Stimulated activated CD4-positive, alpha-beta T cell treated with anti-CD3 and anti-CD28 coated beads, Interleukin-12 subunit alpha, Interleukin-12 subunit beta, amount 100 ng/mL, for 4 hours (primary cell): ENCODE data around the gene ERCC6L2.
A peak's percentile ranks its signal among the peaks of the same experiment; 100 is the strongest.

Experiments
- DNase-seq: peaks from one replicate; pipeline ENCODE4 v3.0.0-alpha.2; 2020

The ERCC6L2 gene

DNA sequence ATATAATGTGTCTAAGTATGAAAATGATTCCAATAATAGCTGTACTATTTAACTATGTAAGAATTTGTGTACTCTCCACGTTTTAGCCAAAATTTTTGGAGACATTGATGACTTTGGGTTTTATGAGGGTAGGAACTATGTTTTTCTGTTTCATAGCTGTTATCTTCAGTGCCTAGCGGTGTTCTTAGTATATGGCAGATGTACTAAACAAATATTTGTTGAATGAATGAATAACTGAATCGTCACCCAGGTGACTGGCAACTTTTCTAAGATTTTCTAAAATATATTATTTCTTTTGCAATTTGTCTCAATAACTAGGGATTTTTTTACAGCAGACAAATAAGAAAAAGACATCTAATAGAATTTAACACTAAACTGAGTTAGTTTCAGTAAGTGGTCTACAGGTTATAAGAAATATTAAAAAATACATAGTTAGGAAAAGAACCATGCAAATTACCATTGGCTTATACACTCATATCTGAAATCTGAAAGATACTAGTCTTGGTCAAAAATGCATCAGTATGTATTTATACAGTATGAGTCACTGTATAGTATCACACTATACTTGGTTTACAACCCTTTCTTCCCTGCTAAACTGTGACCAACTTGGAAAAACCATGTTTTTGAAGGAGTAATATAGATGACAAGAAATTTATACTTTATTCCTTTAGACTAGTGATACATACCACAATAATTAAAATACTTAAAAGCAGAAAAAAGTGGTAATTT is 10.5 kb upstream of the ERCC6L2 start:
- no peak for DNase-seq

DNA sequence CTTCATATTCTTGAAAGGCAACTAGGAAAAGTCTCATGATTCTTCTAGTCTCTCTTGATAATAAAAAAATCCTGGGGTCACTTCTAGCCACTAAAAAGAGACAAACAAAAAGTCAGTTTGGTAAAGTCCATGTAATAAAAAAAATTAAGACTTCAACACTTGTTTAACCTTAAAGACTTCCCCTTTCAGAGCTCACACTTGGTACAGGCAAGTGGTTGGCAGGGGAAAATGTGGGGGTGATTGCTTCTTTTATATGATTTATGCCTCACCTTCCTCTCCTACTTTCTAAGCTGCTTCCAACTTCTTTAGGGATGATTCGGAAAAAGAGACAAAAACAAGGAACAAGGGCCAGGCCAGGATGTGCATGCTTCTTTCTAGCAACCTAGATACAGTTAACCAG is 5.1 kb upstream of the ERCC6L2 start:
- DNase-seq = no peak

DNA sequence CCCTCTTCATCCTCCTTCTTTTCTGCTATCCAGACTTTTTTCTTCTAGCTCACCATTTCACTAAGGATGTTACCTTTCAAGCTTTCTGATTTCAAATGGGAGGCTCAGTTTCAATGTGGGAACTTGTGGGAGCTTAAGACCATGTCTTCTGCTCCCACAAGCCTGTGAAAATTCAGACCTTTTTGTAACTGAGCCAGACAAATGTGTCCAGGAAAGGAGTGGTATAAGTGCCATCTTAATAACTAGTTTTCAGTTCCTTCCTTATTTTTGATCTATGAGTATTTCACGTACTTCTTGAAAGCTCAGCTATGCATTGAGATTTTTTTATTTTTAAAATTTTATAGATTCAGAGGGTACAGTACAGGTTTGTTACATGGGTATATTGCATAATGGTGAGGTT is 4.6 kb upstream of the ERCC6L2 start:
- no peak for DNase-seq

DNA sequence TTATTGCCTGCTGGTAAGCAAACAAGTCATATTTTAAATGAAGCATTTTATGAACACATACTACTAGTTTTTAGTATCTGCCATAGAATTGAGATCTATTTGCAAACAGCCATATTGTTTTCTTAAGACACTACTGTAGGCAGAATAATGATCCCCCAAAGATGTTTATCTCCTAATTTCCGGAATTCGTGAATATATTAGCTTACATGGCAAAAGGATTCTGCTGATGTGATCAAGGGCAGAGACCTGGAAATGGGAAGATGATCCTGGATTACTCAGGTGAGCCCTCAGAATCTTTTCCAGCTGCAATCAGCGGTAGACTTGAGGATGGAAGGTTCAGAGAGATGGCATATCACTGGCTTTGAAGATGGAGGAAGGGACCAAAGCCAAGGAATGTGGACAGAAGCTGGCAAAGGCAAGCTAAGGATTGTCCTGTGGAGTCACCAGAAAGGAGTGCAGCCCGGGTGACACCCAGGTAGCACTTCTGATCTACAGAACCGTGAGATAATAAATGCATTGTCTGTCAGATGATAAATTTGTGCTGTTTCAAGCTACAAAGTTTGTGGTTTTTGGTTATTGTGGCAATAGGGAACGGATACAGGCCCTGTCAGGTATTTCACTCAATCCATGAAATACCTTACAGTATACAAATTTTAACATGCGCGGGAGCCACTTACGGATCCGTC is 1.0 kb upstream of the ERCC6L2 start:
- DNase-seq = no peak

DNA sequence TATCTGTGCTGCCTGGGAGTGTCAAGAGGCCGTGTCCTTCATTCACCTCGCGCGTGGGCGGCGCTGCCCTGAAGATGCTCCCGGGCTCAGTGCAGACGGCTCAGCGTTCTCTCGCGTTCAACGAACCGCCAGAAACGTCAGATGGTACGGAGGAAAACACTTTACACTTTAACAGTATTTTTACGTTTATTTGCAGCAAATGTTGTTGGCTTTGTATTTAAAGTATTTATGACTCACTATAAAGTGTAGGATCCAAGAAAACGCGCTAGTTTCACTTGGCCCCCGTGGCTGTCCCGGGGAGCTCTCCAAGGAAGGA is 544 bp upstream of the ERCC6L2 start:
- peak; percentile 57 for DNase-seq

DNA sequence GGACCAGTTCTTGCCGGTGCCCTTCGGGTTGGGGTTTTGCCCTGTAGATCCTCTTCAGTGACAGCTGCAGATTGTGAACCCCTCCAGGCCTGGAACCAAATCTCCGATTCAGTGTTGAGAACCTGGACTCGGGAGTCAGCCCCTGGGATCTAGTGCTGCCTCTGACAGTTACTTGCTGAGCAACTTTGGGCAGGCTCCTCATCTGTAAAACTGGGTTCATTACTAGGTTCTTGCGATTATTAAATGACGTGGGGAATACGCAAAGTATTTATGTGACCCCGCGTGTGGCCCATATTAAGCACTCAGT is 600 bp downstream of the ERCC6L2 start:
- no peak for DNase-seq

DNA sequence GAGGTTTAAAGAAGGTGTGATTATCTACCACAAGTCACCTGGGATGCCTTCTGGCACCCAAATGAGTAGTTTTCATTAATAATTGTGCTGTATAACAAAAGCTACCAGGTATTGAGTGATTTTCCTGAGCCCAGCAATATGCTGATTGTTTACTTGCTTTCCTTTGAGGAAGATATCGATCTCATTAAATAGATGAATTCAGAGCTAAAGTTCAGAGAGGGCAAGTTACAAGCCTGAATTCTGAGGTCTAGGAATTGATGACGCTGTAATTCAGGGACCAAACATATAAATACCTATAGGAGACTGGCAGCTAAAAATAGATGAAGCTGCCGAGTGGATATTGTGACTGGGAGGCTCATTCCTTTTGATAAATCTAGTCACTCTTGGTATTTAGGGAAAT is 1.1 kb downstream of the ERCC6L2 start:
- DNase-seq = no peak

DNA sequence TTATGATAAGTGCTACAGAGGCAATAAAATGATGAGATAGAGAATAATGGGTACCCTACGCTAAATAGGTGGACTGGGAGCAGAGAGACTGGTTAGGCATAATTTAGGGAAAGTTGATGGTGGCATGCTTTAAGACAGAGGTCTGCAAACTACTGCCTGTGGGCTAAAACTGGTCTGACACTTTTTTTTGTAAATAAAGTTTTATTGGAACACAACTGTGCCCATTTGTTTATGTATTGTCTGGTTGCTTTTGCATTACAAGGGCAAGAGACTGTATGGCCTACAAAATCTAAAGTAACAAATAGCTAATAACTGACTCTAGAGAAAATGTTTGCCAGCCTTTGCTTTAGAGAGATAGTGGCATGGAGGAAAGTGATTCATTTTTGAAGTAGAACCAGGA is 2.5 kb downstream of the ERCC6L2 start:
- DNase-seq = no peak

DNA sequence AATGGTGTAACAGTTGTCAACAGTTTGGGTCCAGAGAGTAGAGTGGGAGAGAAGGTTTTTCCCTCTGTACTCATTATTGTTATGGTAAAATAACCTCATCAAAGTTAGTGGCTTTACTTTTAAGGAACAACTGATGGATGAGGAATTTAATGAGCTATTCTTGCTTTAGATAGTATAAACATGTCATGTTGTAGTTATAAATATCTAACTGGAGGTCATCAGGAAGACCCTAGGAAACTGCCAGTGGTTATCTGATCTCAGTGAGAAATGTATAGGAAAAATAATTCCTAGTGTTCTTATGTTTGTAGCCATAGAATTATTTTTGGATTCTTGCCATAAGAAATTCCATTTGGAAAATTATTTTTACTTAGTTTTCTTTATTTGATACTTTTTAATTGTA is 4.1 kb downstream of the ERCC6L2 start:
- DNase-seq = no peak

DNA sequence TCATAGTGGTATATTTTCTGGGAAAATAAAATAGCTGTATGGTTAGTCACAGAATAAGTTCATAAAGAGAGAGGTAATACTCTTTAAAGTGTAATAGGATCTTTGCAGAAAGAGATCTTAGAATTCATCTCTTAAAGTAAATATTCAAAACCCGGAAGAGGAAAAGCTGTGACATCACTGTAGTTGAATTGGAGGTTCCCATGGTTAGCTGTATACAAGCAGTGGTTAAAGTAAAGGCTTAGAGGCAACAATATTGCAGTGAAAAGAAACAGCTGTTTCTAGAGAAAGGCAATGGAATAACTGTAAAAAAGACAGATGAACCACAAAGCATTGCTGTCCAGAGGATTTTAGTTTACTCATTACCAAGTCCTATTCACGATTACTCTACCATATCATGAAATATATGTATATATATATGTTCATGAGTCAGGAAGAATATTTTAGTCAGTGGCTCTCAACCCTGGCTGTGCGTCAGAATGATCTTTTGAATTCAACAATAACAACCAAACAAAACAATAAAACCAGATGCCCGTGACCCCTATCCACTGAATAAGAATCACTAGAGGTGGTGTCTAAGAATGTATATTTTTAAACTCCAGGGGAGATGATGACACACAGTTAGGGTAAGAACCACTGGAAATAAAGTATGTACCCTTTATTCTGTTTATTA is 4.7 kb downstream of the ERCC6L2 start:
- no peak for DNase-seq

DNA sequence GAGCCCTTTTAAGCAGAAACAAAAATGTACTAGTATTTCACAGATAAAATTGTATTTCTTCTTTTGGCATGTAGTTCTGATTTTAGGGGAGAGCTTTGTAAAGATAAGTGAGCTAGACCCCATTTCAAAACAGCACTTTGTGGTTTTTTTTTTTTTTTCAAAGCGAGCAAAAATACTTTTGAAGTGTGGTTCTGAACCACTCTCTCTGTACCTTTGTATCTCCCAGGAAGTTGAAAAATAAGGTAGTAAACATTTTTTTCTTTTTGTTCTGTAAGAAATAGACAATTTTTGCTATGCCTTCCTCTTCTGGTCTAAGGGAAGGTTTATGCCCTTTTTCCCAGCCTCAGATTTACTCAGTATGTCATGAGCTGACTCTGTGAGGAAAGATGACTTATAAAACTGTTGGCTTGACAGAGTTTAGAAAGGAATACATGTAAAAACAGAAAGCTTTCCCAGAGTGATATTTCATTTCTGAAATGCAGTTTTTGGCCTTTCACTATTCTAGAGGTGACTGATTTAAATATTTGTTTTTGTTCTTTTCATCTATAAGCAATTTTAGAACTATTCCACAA is 12.5 kb downstream of the ERCC6L2 start:
- no peak for DNase-seq

DNA sequence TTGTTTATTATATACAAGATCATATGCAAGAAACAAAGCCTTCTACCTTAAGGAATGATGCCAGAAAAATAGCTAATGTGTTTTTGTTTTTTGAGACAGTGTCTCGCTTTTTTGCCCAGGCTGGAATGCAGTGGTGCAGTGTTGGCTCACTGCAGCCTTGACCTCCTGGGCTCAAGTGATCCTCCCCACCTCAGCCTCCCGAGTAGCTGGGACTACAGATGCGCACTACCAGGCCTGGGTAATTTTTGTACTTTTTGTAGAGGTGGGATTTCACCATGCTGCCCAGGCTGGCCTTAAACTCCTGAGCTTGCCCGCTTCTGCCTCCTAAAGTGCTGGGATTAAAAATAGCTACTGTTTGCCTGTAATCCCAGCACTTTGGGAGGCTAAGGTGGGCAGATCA is 15.1 kb downstream of the ERCC6L2 start:
- no peak for DNase-seq

DNA sequence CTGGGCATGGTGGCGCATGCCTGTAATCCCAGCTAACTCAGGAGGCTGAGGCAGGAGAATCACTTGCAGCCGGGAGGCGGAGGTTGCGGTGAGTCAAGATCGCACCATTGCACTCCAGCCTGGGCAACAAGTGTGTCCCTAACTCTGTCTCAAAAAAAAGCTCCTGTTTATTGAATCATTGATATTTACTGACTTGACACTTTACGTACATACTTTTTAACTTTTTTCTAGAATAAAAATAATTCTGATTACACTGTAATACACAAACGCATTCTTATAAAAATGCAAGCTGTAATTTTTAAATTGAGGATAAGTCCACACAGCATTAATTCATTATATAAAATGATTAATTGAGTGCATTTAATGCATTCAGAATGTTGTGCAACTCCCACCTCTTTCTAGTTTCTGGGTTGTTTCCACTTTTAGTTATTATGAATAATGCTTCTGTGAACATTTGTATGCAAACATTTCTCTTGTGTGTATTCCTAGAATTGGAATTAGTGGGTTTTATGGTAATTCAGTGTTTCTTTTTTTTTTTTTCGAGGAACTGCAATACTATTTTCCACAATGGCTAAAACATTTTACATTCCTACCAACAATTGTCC is 15.7 kb downstream of the ERCC6L2 start:
- DNase-seq = no peak

DNA sequence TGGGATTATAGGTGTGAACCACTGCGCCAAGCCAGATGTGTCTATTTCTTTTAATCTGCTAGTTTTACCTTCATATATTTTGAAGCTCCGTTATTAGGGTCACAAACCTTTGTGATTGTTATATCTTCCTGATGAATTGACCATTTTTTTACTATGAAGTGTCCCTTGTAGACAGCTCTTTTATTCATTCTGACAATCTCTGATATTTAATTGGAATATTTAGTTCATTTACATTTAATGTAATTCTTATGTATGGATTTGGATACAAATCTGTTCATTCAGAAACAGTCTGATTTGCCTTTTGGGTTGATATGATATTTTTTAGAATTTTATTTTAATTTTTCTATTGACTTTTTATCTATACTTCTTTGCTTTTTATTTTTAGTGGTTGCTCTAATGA is 17.2 kb downstream of the ERCC6L2 start:
- DNase-seq = no peak

DNA sequence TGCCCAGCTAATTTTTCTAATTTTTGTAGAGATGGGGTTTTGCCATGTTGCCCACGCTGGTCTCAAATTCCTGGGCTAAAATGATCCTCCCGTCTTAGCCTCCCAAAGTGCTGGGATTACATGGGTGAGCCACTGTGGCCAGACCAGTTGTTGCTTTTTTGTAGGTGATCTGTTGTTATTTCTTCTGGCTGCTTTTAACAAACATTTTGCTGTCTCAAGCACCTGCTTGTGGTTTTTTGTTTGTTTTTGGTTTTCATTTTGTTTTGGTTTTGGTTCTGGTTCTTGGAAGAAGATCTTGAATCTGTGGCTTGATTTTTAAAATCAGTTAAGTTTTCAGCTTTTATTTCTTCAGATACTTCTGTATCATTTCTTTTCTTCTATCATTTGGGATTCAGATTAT is 21.1 kb downstream of the ERCC6L2 start:
- no peak for DNase-seq

DNA sequence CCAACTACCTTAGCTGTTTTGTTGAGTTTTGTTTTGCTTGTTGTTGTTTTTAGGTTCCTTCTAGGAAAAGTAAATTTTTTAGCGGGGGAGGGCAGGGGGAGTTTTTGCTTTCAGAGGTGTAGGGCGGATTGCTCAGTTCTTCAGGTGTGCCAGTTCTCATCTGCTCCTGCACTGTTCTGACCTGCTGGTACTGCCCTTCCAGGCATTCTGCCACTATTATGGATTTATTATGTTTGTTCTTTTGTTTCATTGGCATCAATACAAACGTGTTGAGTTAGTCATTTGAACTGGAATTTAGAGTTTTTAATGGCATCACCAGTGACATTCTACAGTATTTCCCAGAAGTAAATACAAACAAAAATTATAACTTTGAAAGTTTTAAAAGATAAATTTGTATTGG is 26.0 kb downstream of the ERCC6L2 start:
- DNase-seq = no peak

DNA sequence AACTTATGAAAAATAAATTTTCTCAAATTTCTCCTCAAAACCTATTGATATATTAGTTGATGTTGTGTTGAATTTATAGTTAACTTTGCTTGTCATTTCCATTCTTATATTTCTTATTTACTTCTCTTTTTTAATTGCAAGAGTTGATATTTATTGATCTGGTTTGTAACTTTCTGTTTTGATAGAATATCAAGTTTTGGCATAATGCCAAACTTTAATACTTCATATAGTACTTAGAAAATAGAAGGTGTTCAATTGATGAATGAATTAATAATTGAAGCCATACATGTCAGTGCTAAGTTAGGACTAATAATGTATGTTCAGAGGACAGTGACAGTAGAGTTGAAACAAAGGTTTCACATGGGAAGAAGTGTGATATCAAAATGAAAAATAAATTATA is 27.9 kb downstream of the ERCC6L2 start:
- no peak for DNase-seq

DNA sequence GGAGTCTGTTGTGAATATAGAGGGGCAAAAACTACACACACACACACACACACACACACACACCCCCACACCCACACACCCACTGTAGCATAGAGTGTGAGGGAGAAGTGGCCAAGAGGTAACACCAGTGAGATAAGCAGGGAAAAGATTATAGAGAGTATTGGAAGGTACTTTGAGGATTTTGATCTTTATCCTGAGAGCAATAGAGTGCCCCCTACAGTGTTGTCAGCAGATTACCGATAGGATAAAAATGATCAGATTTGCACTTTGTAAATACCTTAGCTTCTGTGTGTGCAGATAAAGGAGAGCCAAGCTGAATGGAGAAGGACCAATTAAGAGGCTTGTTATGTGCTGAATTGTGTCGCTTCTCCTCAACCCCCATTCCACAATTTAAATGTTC is 32.3 kb downstream of the ERCC6L2 start:
- DNase-seq = no peak

DNA sequence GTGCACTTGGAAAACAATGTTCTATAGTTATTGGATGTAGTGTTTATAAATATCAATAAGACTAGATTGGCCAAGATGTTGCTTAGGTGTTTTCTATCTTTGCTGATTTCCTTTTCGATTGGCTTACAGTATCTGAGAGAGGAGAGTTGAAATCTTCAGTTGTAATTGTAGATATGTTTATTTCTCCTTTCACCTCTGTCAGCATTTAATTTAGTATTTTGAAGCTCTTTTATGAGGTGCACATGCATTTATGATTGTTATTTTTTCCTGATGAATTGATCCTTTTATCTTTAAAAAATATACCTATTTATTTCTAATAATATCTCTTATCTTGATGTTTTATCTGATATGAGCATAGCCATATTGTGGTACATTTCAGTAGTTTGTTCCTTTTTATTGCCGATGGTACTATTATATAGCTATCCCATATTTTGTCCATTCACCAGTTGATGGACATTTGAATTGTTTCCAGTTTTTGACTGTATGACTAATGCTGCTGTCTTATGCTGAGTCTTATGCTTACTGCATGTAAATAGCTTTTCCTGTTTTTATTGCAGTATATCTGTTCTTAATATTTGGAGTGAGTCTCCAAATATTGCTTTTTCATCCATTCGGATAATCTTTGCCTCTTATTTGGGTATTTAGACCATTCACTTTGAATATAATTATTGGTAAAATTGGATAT is 34.7 kb downstream of the ERCC6L2 start:
- DNase-seq = no peak

DNA sequence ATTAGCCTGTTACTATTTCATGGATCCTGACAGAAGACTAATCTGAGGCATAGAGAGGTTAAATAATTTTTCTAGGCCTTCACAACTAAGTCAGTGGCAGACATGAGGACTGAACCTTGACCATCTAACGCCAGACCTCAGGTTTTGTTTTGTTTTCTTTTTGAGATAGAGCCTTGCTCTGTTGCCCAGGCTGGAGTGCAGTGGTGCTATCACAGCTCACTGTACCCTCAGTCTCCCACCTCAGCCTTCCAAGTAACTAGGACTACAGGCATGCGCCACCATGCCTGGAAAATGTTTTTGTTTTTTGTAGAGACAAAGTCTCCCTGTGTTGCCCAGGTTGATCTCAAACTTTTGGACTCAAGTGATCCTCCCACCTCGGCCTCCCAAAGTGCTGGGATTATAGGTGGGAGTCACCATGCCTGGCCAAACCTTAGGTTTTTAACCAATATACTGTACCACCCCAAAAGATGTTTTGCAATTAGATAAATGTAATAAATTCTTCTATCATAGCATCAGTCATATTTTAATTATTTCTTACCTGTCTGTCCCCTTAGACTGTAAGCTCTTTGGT is 35.4 kb downstream of the ERCC6L2 start:
- no peak for DNase-seq

DNA sequence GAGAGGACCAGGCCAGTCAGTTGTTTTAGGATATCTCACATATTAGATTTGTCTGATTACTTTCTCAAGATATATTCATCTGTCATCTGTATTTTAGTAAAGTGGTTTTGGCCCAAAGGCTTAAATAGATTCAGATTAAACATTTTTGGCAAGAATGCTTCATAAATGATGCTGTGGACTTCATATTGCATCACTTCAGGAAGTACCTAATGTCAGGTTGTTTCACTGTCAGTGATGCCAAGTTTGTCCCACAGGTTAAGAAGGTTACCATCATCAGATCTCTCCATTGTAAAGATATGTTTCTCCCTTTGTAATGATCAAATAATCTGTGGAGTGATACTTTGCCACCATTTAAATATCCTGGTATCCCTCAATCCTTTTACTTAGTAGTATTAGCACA is 37.3 kb downstream of the ERCC6L2 start:
- DNase-seq = no peak

DNA sequence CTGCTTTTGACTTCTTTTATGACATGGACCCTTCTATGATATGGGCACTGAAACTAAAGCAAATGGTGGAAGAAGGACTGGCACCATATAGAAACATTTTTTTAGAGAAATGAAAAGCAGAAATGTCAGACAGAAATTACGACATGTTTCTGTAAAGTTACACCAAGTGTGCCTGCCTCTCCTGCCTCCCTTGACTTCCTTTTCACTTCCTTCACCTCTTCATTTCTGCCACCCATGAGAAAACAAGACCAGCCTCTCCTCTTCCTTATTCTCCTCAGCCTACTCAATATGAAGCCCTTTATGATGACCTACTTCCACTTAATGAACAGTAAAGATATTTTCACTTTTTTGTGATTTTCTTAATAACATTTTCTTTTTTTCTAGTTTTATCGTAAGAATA is 44.5 kb downstream of the ERCC6L2 start:
- DNase-seq = no peak

DNA sequence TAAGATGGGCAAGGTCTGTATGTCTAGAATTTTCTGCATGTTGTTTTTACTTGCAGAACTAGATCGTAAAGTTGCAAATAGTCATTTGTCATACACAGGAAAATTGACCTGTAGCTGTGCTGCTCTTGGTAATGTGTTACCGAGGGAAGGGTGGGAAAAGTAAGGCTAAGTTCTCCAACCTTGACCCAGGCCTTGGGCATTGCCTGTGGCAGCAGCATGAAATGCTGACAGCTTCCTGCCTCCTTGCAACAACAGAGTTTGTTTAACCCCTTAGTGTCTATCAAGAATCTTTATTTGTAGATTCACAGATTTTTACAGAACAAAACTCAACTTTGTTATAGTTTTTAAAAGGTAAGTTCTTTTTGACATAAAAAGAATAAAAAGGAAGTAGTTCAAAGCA is 48.3 kb downstream of the ERCC6L2 start:
- no peak for DNase-seq
